ENCODE data around the gene KIF6.

DNA sequence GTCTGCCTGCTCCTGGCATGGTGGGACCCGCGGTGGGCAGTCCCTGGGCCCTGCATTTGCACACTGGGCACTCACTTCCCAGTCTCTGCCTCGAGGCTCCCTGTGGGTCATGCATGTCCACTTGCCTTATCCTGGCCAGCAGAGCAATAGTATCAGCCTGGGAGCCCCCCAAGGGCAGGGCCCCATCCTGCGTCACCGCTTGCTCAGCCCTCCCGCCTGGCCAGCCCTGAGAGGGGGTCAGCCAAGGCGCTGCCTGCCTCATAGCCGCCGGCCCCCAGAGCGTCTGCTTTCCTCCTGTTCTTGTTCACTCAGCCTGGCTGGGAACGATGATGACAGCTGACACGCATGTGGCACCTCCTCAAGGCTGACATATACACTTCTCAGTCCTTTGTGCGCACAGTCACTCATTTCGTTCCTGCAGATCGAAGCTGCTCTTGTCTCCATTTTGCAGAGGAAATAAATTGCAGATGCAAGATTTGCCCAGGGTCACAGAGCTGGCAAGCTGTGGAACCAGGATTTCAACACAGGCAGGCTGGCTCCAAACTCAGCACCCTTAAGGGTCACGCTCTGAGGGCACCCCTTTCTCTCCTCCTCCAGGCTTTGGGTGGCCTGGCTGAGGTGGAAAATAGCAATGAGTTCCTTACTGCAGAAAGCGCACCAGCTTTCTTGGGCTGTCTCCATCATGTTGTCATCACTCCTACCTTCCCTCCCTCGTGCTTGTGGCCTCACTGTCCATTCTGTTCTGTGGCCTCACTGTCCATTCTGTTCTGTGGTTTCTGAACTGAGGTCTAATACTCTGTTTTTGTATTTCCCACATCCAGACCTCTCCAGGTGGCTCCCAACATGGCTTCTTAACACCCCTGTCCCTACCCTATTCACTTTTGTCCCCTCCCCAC lies 428.2 kb downstream of the KIF6 start:
- TF ChIP-seq CTCF (IDR thresholded peaks at IDR 0.05) (no peak), POLR2A (IDR thresholded peaks at IDR 0.05) (no peak)
